HG03558 (cell line): ENCODE data around the gene KLHL14.
"Not testable (repeated sequence)": the region's sequence is repeated elsewhere in the genome, so short reads cannot be mapped to it uniquely, and the experiment has no call there.

Experiments used
- ATAC-seq: cut with Tn5 transposase; IDR thresholded peaks from one replicate; pipeline ENCODE4 v1.9.1; 2021; ENCODE audit warnings: moderate number of reproducible peaks; ENCODE audit not compliant: unreplicated experiment; ENCODE audit errors: extremely low read depth

Gene KLHL14

GRCh38 chr18:32772581-32773381 lies at the start of gene KLHL14:
TSS of gene KLHL14 (minus strand) at chr18:32773023. CDS start at chr18:32770591, 2,432 bp downstream.
- no peak for ATAC-seq

- ATAC-seq: no peak
Measured at GRCh38 chr18:32822197-32822596, 49.4 kb upstream of the KLHL14 start.

- no peak for ATAC-seq
Measured at GRCh38 chr18:32815881-32816280, 43.1 kb upstream of the KLHL14 start.

GRCh38 chr18:32812342-32812741 lies 39.5 kb upstream of the KLHL14 start:
- no peak for ATAC-seq

- ATAC-seq: no peak
Measured at GRCh38 chr18:32810314-32810713, 37.5 kb upstream of the KLHL14 start.

GRCh38 chr18:32805354-32805753 lies 32.5 kb upstream of the KLHL14 start:
- no peak for ATAC-seq

GRCh38 chr18:32804134-32804888 lies 31.5 kb upstream of the KLHL14 start:
- ATAC-seq: no peak

- peak; percentile 79 for ATAC-seq
Measured at GRCh38 chr18:32803568-32803967, 30.7 kb upstream of the KLHL14 start.

GRCh38 chr18:32802591-32803451 lies 30.0 kb upstream of the KLHL14 start:
- ATAC-seq: peak; percentile 26

- no peak for ATAC-seq
Measured at GRCh38 chr18:32801228-32801627, 28.4 kb upstream of the KLHL14 start.

- no peak for ATAC-seq
Measured at GRCh38 chr18:32798209-32798960, 25.6 kb upstream of the KLHL14 start.

- not testable (repeated sequence) for ATAC-seq
Measured at GRCh38 chr18:32794667-32795066, 21.8 kb upstream of the KLHL14 start.

- no peak for ATAC-seq
Measured at GRCh38 chr18:32779010-32779409, 6.2 kb upstream of the KLHL14 start.

- no peak for ATAC-seq
Measured at GRCh38 chr18:32777049-32777448, 4.2 kb upstream of the KLHL14 start.

- no peak for ATAC-seq
Measured at GRCh38 chr18:32776561-32776960, 3.7 kb upstream of the KLHL14 start.

GRCh38 chr18:32775628-32776027 lies 2.8 kb upstream of the KLHL14 start:
- no peak for ATAC-seq

- ATAC-seq: no peak
Measured at GRCh38 chr18:32773382-32773712, 524 bp upstream of the KLHL14 start.

GRCh38 chr18:32771871-32772580 lies 797 bp downstream of the KLHL14 start:
- ATAC-seq: no peak

- ATAC-seq: no peak
Measured at GRCh38 chr18:32771169-32771751, 1.6 kb downstream of the KLHL14 start.
